ENCODE data around the gene AFAP1L2. TPM values are rescaled to one million over a fixed set of nuclear protein-coding genes. Genes with fewer than 3 reads are reported as not detected.

The AFAP1L2 gene
- total and polyA plus RNA-seq, 7 experiments from 2014 or later: 0.56 to 3.0 (median 1.5) TPM

GRCh38 chr10:114367351-114368056 lies 36.8 kb downstream of the AFAP1L2 start:
- Histone ChIP-seq H3K27me3 (ENCODE audit: control insufficient read depth in 2 of 2, insufficient read depth in 2 of 2, low read length in 2 of 2) (no peaks in the 10 kb centered on the region), H3K27ac (ENCODE audit: low read depth, low read length) (no peak overlapping the region), H3K9me3 (ENCODE audit: control insufficient read depth in 2 of 3, low read length in 3 of 3) (no peaks in the 10 kb centered on the region), H3K4me3 (ENCODE audit: low read length) (no peak overlapping the region), H3K36me3 (ENCODE audit: control insufficient read depth in 2 of 3, insufficient read depth in 3 of 3, low read length in 3 of 3) (no peaks in the 10 kb centered on the region), H3K4me1 (ENCODE audit: control insufficient read depth in 2 of 2, insufficient read depth in 2 of 2, low read length in 2 of 2) (no peaks in the 10 kb centered on the region)
- DNase-seq (no peak), ATAC-seq (no peak)
- ChIA-PET CTCF (no interaction called here), POLR2A (no interaction called here)
- H3K27ac Mint-ChIP-seq: no peak overlapping the region
- no peaks in the 10 kb centered on the region for H3K9me3 Mint-ChIP-seq
- H3K36me3 Mint-ChIP-seq: no peaks in the 10 kb centered on the region
- H3K27me3 Mint-ChIP-seq: peaks cover 0 to 8% (median 0%) of the 10 kb centered on the region in 5 donors
- no peak overlapping the region for H3K4me3 Mint-ChIP-seq
- intact Hi-C loops (cut with micrococcal nuclease): no loop called here
- H3K4me1 Mint-ChIP-seq: peaks cover 0 to 4% (median 0%) of the 10 kb centered on the region in 7 donors

- Histone ChIP-seq H3K36me3 (ENCODE audit: control insufficient read depth in 2 of 3, insufficient read depth in 3 of 3, low read length in 3 of 3) (no peaks in the 10 kb centered on the region), H3K4me1 (ENCODE audit: control insufficient read depth in 2 of 2, insufficient read depth in 2 of 2, low read length in 2 of 2) (no peaks in the 10 kb centered on the region), H3K4me3 (ENCODE audit: low read length) (no peak overlapping the region), H3K27ac (ENCODE audit: low read depth, low read length) (no peak overlapping the region), H3K9me3 (ENCODE audit: control insufficient read depth in 2 of 3, low read length in 3 of 3) (no peaks in the 10 kb centered on the region), H3K27me3 (ENCODE audit: control insufficient read depth in 2 of 2, insufficient read depth in 2 of 2, low read length in 2 of 2) (no peaks in the 10 kb centered on the region)
- ChIA-PET CTCF (no interaction called here), POLR2A (no interaction called here)
- ATAC-seq (no peak), DNase-seq (no peak)
- Mint-ChIP-seq H3K4me3 (no peak overlapping the region), H3K4me1 (peaks cover 0 to 1% (median 0%) of the 10 kb centered on the region in 7 donors), H3K36me3 (no peaks in the 10 kb centered on the region), H3K9me3 (no peaks in the 10 kb centered on the region), H3K27me3 (peaks cover 2 to 8% (median 5%) of the 10 kb centered on the region in 5 donors), H3K27ac (no peak overlapping the region)
- intact Hi-C loops (cut with micrococcal nuclease): no loop called here
Observed at GRCh38 chr10:114364726-114365125, 39.6 kb downstream of the AFAP1L2 start.

- no peaks in the 10 kb centered on the region for H3K4me1 Mint-ChIP-seq
- ChIA-PET POLR2A (no interaction called here), CTCF (no interaction called here)
- intact Hi-C loops (cut with micrococcal nuclease): no loop called here
- Histone ChIP-seq H3K4me3 (ENCODE audit: low read length) (no peak overlapping the region), H3K27ac (ENCODE audit: low read depth, low read length) (no peak overlapping the region), H3K27me3 (ENCODE audit: control insufficient read depth in 2 of 2, insufficient read depth in 2 of 2, low read length in 2 of 2) (no peaks in the 10 kb centered on the region), H3K4me1 (ENCODE audit: control insufficient read depth in 2 of 2, insufficient read depth in 2 of 2, low read length in 2 of 2) (no peaks in the 10 kb centered on the region), H3K36me3 (ENCODE audit: control insufficient read depth in 2 of 3, insufficient read depth in 3 of 3, low read length in 3 of 3) (no peaks in the 10 kb centered on the region), H3K9me3 (ENCODE audit: control insufficient read depth in 2 of 3, low read length in 3 of 3) (no peaks in the 10 kb centered on the region)
- no peak overlapping the region for H3K27ac Mint-ChIP-seq
- no peaks in the 10 kb centered on the region for H3K36me3 Mint-ChIP-seq
- ATAC-seq (no peak), DNase-seq (no peak)
- peaks cover 2 to 12% (median 8%) of the 10 kb centered on the region in 5 donors for H3K27me3 Mint-ChIP-seq
- no peak overlapping the region for H3K4me3 Mint-ChIP-seq
- no peaks in the 10 kb centered on the region for H3K9me3 Mint-ChIP-seq
Observed at GRCh38 chr10:114363745-114364454, 40.4 kb downstream of the AFAP1L2 start.

- ATAC-seq (no peak), DNase-seq (no peak)
- H3K27me3 Mint-ChIP-seq: peaks cover 0 to 12% (median 8%) of the 10 kb centered on the region in 5 donors
- intact Hi-C loops (cut with micrococcal nuclease): no loop called here
- no peak overlapping the region for H3K4me3 ChIP-seq (ENCODE audit: low read length)
- no peaks in the 10 kb centered on the region for H3K9me3 ChIP-seq (ENCODE audit: control insufficient read depth in 2 of 3, low read length in 3 of 3)
- H3K4me1 ChIP-seq (ENCODE audit: control insufficient read depth in 2 of 2, insufficient read depth in 2 of 2, low read length in 2 of 2): no peaks in the 10 kb centered on the region
- H3K4me3 Mint-ChIP-seq: no peak overlapping the region
- no peaks in the 10 kb centered on the region for H3K4me1 Mint-ChIP-seq
- no peak overlapping the region for H3K27ac ChIP-seq (ENCODE audit: low read depth, low read length)
- H3K9me3 Mint-ChIP-seq: no peaks in the 10 kb centered on the region
- H3K36me3 ChIP-seq (ENCODE audit: control insufficient read depth in 2 of 3, insufficient read depth in 3 of 3, low read length in 3 of 3): no peaks in the 10 kb centered on the region
- CTCF ChIA-PET: no interaction called here
- H3K27ac Mint-ChIP-seq: no peak overlapping the region
- POLR2A ChIA-PET: no interaction called here
- no peaks in the 10 kb centered on the region for H3K36me3 Mint-ChIP-seq
- H3K27me3 ChIP-seq (ENCODE audit: control insufficient read depth in 2 of 2, insufficient read depth in 2 of 2, low read length in 2 of 2): no peaks in the 10 kb centered on the region
Observed at GRCh38 chr10:114362826-114363355, 41.4 kb downstream of the AFAP1L2 start.

- no peaks in the 10 kb centered on the region for H3K27me3 ChIP-seq (ENCODE audit: control insufficient read depth in 2 of 2, insufficient read depth in 2 of 2, low read length in 2 of 2)
- Mint-ChIP-seq H3K9me3 (no peaks in the 10 kb centered on the region), H3K27ac (no peak overlapping the region), H3K36me3 (no peaks in the 10 kb centered on the region), H3K27me3 (peaks cover 4 to 12% (median 8%) of the 10 kb centered on the region in 5 donors), H3K4me3 (no peak overlapping the region), H3K4me1 (peaks cover 0 to 3% (median 0%) of the 10 kb centered on the region in 7 donors)
- H3K4me1 ChIP-seq (ENCODE audit: control insufficient read depth in 2 of 2, insufficient read depth in 2 of 2, low read length in 2 of 2): no peaks in the 10 kb centered on the region
- DNase-seq (no peak), ATAC-seq (no peak)
- POLR2A ChIA-PET: no interaction called here
- no peaks in the 10 kb centered on the region for H3K36me3 ChIP-seq (ENCODE audit: control insufficient read depth in 2 of 3, insufficient read depth in 3 of 3, low read length in 3 of 3)
- intact Hi-C loops (cut with micrococcal nuclease): no loop called here
- H3K9me3 ChIP-seq (ENCODE audit: control insufficient read depth in 2 of 3, low read length in 3 of 3): no peaks in the 10 kb centered on the region
- no peak overlapping the region for H3K27ac ChIP-seq (ENCODE audit: low read depth, low read length)
- CTCF ChIA-PET: no interaction called here
- H3K4me3 ChIP-seq (ENCODE audit: low read length): no peak overlapping the region
Observed at GRCh38 chr10:114359953-114360345, 44.4 kb downstream of the AFAP1L2 start.

GRCh38 chr10:114359041-114359952 lies 45.0 kb downstream of the AFAP1L2 start:
- Histone ChIP-seq H3K27me3 (ENCODE audit: control insufficient read depth in 2 of 2, insufficient read depth in 2 of 2, low read length in 2 of 2) (no peaks in the 10 kb centered on the region), H3K36me3 (ENCODE audit: control insufficient read depth in 2 of 3, insufficient read depth in 3 of 3, low read length in 3 of 3) (no peaks in the 10 kb centered on the region), H3K4me3 (ENCODE audit: low read length) (no peak overlapping the region), H3K9me3 (ENCODE audit: control insufficient read depth in 2 of 3, low read length in 3 of 3) (no peaks in the 10 kb centered on the region), H3K4me1 (ENCODE audit: control insufficient read depth in 2 of 2, insufficient read depth in 2 of 2, low read length in 2 of 2) (no peaks in the 10 kb centered on the region), H3K27ac (ENCODE audit: low read depth, low read length) (no peak overlapping the region)
- intact Hi-C loops (cut with micrococcal nuclease): no loop called here
- no peak for DNase-seq
- ChIA-PET CTCF (no interaction called here), POLR2A (no interaction called here)
- no peaks in the 10 kb centered on the region for H3K9me3 Mint-ChIP-seq
- H3K36me3 Mint-ChIP-seq: no peaks in the 10 kb centered on the region
- H3K27ac Mint-ChIP-seq: no peak overlapping the region
- H3K4me1 Mint-ChIP-seq: peaks cover 0 to 3% (median 0%) of the 10 kb centered on the region in 7 donors
- H3K4me3 Mint-ChIP-seq: no peak overlapping the region
- H3K27me3 Mint-ChIP-seq: peaks cover 4 to 9% (median 8%) of the 10 kb centered on the region in 5 donors
- no peak for ATAC-seq
